GM15510 (cell line): ENCODE results near the gene CGNL1.

Source experiments
- POLR2A ChIP-seq: IDR thresholded peaks from 3 replicates; pipeline ENCODE4 v1.6.1; 2011; ENCODE audit warnings: borderline replicate concordance; ENCODE audit not compliant: insufficient read length; ENCODE audit errors: extremely low read depth

The CGNL1 gene

GRCh38 chr15:57443486-57443885 is 67.2 kb downstream of the CGNL1 start:
- TF ChIP-seq POLR2A = no peak

- TF ChIP-seq POLR2A = no peak
Measured at GRCh38 chr15:57444877-57445513, 68.7 kb downstream of the CGNL1 start.

- TF ChIP-seq POLR2A = no peak
Measured at GRCh38 chr15:57445872-57446271, 69.6 kb downstream of the CGNL1 start.

GRCh38 chr15:57446393-57446792 is 70.1 kb downstream of the CGNL1 start:
- TF ChIP-seq POLR2A = no peak

GRCh38 chr15:57451555-57451954 is 75.2 kb downstream of the CGNL1 start:
- TF ChIP-seq POLR2A = no peak

GRCh38 chr15:57452090-57452754 is 75.9 kb downstream of the CGNL1 start:
- TF ChIP-seq POLR2A = no peak

GRCh38 chr15:57455929-57456328 is 79.6 kb downstream of the CGNL1 start:
- no peak for TF ChIP-seq POLR2A

- TF ChIP-seq POLR2A = no peak
Measured at GRCh38 chr15:57456559-57456958, 80.3 kb downstream of the CGNL1 start.

GRCh38 chr15:57457726-57458125 is 81.4 kb downstream of the CGNL1 start:
- no peak for TF ChIP-seq POLR2A

- TF ChIP-seq POLR2A = no peak
Measured at GRCh38 chr15:57458356-57458781, 82.1 kb downstream of the CGNL1 start.

GRCh38 chr15:57460208-57460816 is 84.0 kb downstream of the CGNL1 start:
- TF ChIP-seq POLR2A = no peak

GRCh38 chr15:57461541-57461940 is 85.2 kb downstream of the CGNL1 start:
- TF ChIP-seq POLR2A = no peak

- no peak for TF ChIP-seq POLR2A
Measured at GRCh38 chr15:57462381-57462780, 86.1 kb downstream of the CGNL1 start.

GRCh38 chr15:57463360-57463759 is 87.1 kb downstream of the CGNL1 start:
- TF ChIP-seq POLR2A = no peak

- TF ChIP-seq POLR2A = no peak
Measured at GRCh38 chr15:57464480-57464879, 88.2 kb downstream of the CGNL1 start.

GRCh38 chr15:57468486-57468885 is 92.2 kb downstream of the CGNL1 start:
- TF ChIP-seq POLR2A = no peak
